HG03342 (cell line): ENCODE data around the gene HSPBP1.
"Not testable (repeated sequence)": the region's sequence is repeated elsewhere in the genome, so short reads cannot be mapped to it uniquely, and the experiment has no call there.

Experiments used
- ATAC-seq: cut with Tn5 transposase; IDR thresholded peaks from one replicate; pipeline ENCODE4 v1.9.1; 2021; ENCODE audit warnings: mild to moderate bottlenecking, moderate library complexity; ENCODE audit not compliant: unreplicated experiment

Gene HSPBP1

GRCh38 chr19:55240713-55241020 is 39.2 kb downstream of the HSPBP1 start:
- no peak for ATAC-seq

GRCh38 chr19:55239004-55239403 is 40.9 kb downstream of the HSPBP1 start:
- ATAC-seq: no peak

- ATAC-seq: no peak
Observed at GRCh38 chr19:55238030-55238429, 41.9 kb downstream of the HSPBP1 start.

GRCh38 chr19:55232986-55233385 is 46.9 kb downstream of the HSPBP1 start:
- ATAC-seq: no peak

GRCh38 chr19:55232286-55232602 is 47.7 kb downstream of the HSPBP1 start:
- ATAC-seq: no peak

GRCh38 chr19:55231391-55232285 is 48.3 kb downstream of the HSPBP1 start:
- ATAC-seq: no peak

- no peak for ATAC-seq
Observed at GRCh38 chr19:55230780-55231179, 49.1 kb downstream of the HSPBP1 start.

GRCh38 chr19:55230329-55230728 is 49.6 kb downstream of the HSPBP1 start:
- no peak for ATAC-seq

GRCh38 chr19:55229789-55230182 is 50.1 kb downstream of the HSPBP1 start:
- no peak for ATAC-seq

GRCh38 chr19:55229145-55229788 is 50.6 kb downstream of the HSPBP1 start:
- ATAC-seq: no peak

- no peak for ATAC-seq
Observed at GRCh38 chr19:55228403-55229031, 51.4 kb downstream of the HSPBP1 start, which contains the start of gene TMEM86B. Gene TMEM86B, minus strand, starts transcription at chr19:55228763. Its CDS starts 22 bp downstream, at chr19:55228741.

GRCh38 chr19:55228015-55228391 is 51.9 kb downstream of the HSPBP1 start:
- ATAC-seq: no peak

- ATAC-seq: no peak
Observed at GRCh38 chr19:55227241-55228014, 52.5 kb downstream of the HSPBP1 start.

GRCh38 chr19:55226788-55227187 is 53.1 kb downstream of the HSPBP1 start:
- no peak for ATAC-seq

- no peak for ATAC-seq
Observed at GRCh38 chr19:55226273-55226672, 53.6 kb downstream of the HSPBP1 start.

GRCh38 chr19:55225415-55225958 is 54.4 kb downstream of the HSPBP1 start:
- ATAC-seq: no peak

- not testable (repeated sequence) for ATAC-seq
Observed at GRCh38 chr19:55224679-55225414, 55.1 kb downstream of the HSPBP1 start.

- no peak for ATAC-seq
Observed at GRCh38 chr19:55224038-55224665, 55.8 kb downstream of the HSPBP1 start.

- ATAC-seq: no peak
Observed at GRCh38 chr19:55223291-55224037, 56.4 kb downstream of the HSPBP1 start.
